Osteoblast (primary cell): ENCODE results near the gene MARCHF4. TPM values are rescaled to one million over a fixed set of nuclear protein-coding genes. Genes with fewer than 3 reads are reported as not detected.

Experiments
- DNase-seq: peaks from one replicate; pipeline ENCODE4 v3.0.0; 2011; ENCODE audit warnings: low spot score, mixed read lengths; ENCODE audit not compliant: insufficient read length; ENCODE audit errors: missing footprints
- H2AFZ ChIP-seq: 2 replicates; pipeline ENCODE4 v1.6.0; 2011; ENCODE audit warnings: mild to moderate bottlenecking, low read length
- H3K27ac ChIP-seq: 2 replicates; pipeline ENCODE4 v1.5.1; 2011; ENCODE audit warnings: mild to moderate bottlenecking, low read depth, low read length, moderate library complexity
- H3K27me3 ChIP-seq: 2 replicates; pipeline ENCODE4 v1.6.0; 2012; ENCODE audit warnings: mild to moderate bottlenecking, control low read depth, inconsistent platforms, low read length, moderate library complexity; ENCODE audit not compliant: insufficient read depth
- H3K36me3 ChIP-seq: 2 replicates; pipeline ENCODE4 v1.5.1; 2011; ENCODE audit warnings: mild to moderate bottlenecking, low read length, control low read depth, moderate library complexity; ENCODE audit not compliant: insufficient read depth
- H3K4me1 ChIP-seq: 2 replicates; pipeline ENCODE4 v1.5.1; 2011; ENCODE audit warnings: mild to moderate bottlenecking, low read length, control low read depth, moderate library complexity; ENCODE audit not compliant: insufficient read depth
- H3K4me2 ChIP-seq: 2 replicates; pipeline ENCODE4 v1.6.0; 2011; ENCODE audit warnings: mild to moderate bottlenecking, low read length; ENCODE audit not compliant: insufficient read depth
- H3K4me3 ChIP-seq: fragments of 200-600 bp; sonication (generic); 3 replicates; pipeline ENCODE4 v1.5.1; 2012; ENCODE audit warnings: mild to moderate bottlenecking, low read length, inconsistent platforms; ENCODE audit not compliant: insufficient read depth
- H3K79me2 ChIP-seq: 2 replicates; pipeline ENCODE4 v1.6.0; 2012; ENCODE audit warnings: mild to moderate bottlenecking, low read length, control low read depth, inconsistent platforms; ENCODE audit not compliant: insufficient read depth
- H3K9me3 ChIP-seq: 2 replicates; pipeline ENCODE4 v1.5.1; 2011; ENCODE audit warnings: low read depth, low read length, control low read depth
- H4K20me1 ChIP-seq: 2 replicates; pipeline ENCODE4 v1.6.0; 2012; ENCODE audit warnings: mild to moderate bottlenecking, low read length, control low read depth; ENCODE audit not compliant: insufficient read depth
- total RNA-seq: library from RNA; depleted of rRNA; stranded (reverse); fragments of >200 nt; gene quantifications from 2 replicates; pipeline ENCODE4 v1.2.3, GENCODE V29; 2012
- TF ChIP-seq, protein P1 (sequence below): IDR thresholded peaks from 2 replicates; pipeline ENCODE4 v1.5.1; 2011; ENCODE audit warnings: mild to moderate bottlenecking, low read depth, low read length, moderate library complexity; ENCODE audit errors: extremely low read depth

MARCHF4 gene
- total RNA-seq, 1 donor = 0.72 TPM

- TF ChIP-seq, protein P1, sequence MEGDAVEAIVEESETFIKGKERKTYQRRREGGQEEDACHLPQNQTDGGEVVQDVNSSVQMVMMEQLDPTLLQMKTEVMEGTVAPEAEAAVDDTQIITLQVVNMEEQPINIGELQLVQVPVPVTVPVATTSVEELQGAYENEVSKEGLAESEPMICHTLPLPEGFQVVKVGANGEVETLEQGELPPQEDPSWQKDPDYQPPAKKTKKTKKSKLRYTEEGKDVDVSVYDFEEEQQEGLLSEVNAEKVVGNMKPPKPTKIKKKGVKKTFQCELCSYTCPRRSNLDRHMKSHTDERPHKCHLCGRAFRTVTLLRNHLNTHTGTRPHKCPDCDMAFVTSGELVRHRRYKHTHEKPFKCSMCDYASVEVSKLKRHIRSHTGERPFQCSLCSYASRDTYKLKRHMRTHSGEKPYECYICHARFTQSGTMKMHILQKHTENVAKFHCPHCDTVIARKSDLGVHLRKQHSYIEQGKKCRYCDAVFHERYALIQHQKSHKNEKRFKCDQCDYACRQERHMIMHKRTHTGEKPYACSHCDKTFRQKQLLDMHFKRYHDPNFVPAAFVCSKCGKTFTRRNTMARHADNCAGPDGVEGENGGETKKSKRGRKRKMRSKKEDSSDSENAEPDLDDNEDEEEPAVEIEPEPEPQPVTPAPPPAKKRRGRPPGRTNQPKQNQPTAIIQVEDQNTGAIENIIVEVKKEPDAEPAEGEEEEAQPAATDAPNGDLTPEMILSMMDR = no peak
- peaks cover 13% of the 10 kb centered on the region for H3K79me2 ChIP-seq
- peak; percentile 34 for DNase-seq
These were observed 44.5 kb upstream of the MARCHF4 start for GRCh38 chr2:216416571-216417307.

GRCh38 chr2:216415541-216415940, 43.3 kb upstream of the MARCHF4 start:
- H3K4me3 ChIP-seq = no peak overlapping the region
- H3K79me2 ChIP-seq = peaks cover 13% of the 10 kb centered on the region
- DNase-seq = no peak
- no peak overlapping the region for H3K27ac ChIP-seq
- H3K4me1 ChIP-seq = peaks cover 8% of the 10 kb centered on the region
- H3K36me3 ChIP-seq = peaks cover 35% of the 10 kb centered on the region
- H3K27me3 ChIP-seq = no peaks in the 10 kb centered on the region
- no peaks in the 10 kb centered on the region for H3K9me3 ChIP-seq
- no peak overlapping the region for H3K4me2 ChIP-seq
- TF ChIP-seq, protein P1 = no peak
- H4K20me1 ChIP-seq = no peaks in the 10 kb centered on the region
- no peak overlapping the region for H2AFZ ChIP-seq

More at GRCh38 chr2:216416571-216417307, 44.5 kb upstream of the MARCHF4 start:
- H3K36me3 ChIP-seq = peaks cover 47% of the 10 kb centered on the region
- no peaks in the 10 kb centered on the region for H3K9me3 ChIP-seq
- no peaks in the 10 kb centered on the region for H3K27me3 ChIP-seq
- H3K4me1 ChIP-seq = peaks cover 8% of the 10 kb centered on the region
- no peaks in the 10 kb centered on the region for H4K20me1 ChIP-seq
- no peak overlapping the region for H3K27ac ChIP-seq
- no peak overlapping the region for H3K4me3 ChIP-seq
- H3K4me2 ChIP-seq = no peak overlapping the region
- no peak overlapping the region for H2AFZ ChIP-seq

GRCh38 chr2:216414772-216415319, 42.6 kb upstream of the MARCHF4 start:
- no peak overlapping the region for H2AFZ ChIP-seq
- no peak overlapping the region for H3K4me2 ChIP-seq
- H3K9me3 ChIP-seq = no peaks in the 10 kb centered on the region
- no peaks in the 10 kb centered on the region for H3K27me3 ChIP-seq
- no peak overlapping the region for H3K4me3 ChIP-seq
- peaks cover 13% of the 10 kb centered on the region for H3K79me2 ChIP-seq
- no peak overlapping the region for H3K27ac ChIP-seq
- peaks cover 8% of the 10 kb centered on the region for H3K4me1 ChIP-seq
- no peaks in the 10 kb centered on the region for H4K20me1 ChIP-seq
- DNase-seq = no peak
- TF ChIP-seq, protein P1 = no peak
- peaks cover 28% of the 10 kb centered on the region for H3K36me3 ChIP-seq

- H3K27me3 ChIP-seq = no peaks in the 10 kb centered on the region
- TF ChIP-seq, protein P1 = no peak
- peaks cover 13% of the 10 kb centered on the region for H3K79me2 ChIP-seq
These were observed 41.6 kb upstream of the MARCHF4 start for GRCh38 chr2:216413882-216414281.

More at GRCh38 chr2:216413882-216414281, 41.6 kb upstream of the MARCHF4 start:
- no peaks in the 10 kb centered on the region for H4K20me1 ChIP-seq
- peaks cover 8% of the 10 kb centered on the region for H3K4me1 ChIP-seq
- no peak overlapping the region for H3K27ac ChIP-seq
- DNase-seq = no peak
- no peak overlapping the region for H3K4me3 ChIP-seq
- H3K9me3 ChIP-seq = no peaks in the 10 kb centered on the region
- H2AFZ ChIP-seq = no peak overlapping the region
- H3K4me2 ChIP-seq = no peak overlapping the region
- H3K36me3 ChIP-seq = peaks cover 28% of the 10 kb centered on the region
